ENCODE results near the gene MYOG.

MYOG gene

DNA sequence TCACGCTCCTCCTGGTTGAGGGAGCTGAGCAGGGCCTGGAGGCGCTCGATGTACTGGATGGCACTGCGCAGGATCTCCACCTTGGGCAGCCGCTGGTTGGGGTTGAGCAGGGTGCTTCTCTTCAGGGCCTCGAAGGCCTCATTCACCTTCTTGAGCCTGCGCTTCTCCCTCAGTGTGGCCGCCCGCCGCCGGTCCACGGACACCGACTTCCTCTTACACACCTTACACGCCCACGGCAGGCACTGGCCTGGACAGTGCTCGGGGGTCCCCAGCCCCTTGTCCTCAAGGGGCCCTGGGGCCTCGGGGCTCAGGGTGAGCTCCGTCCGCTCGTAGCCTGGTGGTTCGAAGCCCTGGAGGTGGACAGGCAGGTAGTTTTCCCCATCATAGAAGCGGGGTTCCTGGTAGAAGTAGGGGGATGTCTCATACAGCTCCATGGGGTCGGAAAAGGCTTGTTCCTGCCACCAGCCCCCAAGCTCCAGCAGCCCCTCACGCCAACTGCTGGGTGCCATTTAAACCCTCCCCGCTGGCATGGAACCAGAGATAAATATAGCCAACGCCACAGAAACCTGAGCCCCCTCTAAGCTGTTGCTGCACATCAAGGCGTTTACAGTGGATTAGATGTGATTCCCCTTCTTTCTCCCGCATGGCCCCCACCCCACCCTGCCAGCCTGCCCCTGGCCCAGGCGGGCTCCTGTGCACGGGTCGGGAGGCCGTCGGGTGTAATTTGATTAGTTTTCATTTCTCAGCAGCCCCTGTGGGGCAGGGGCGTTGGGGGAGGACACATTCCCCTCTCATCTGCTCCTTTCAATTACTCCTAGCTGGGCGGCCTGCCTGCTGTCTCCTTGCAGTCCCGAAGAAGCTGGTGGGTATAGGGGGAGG lies at the start of gene MYOG:
Gene MYOG (minus strand): TSS at position 485 of the 879 bp plus-strand sequence. CDS start 51 bp downstream, at position 434.
- DNase-seq = peak; percentile 46

DNA sequence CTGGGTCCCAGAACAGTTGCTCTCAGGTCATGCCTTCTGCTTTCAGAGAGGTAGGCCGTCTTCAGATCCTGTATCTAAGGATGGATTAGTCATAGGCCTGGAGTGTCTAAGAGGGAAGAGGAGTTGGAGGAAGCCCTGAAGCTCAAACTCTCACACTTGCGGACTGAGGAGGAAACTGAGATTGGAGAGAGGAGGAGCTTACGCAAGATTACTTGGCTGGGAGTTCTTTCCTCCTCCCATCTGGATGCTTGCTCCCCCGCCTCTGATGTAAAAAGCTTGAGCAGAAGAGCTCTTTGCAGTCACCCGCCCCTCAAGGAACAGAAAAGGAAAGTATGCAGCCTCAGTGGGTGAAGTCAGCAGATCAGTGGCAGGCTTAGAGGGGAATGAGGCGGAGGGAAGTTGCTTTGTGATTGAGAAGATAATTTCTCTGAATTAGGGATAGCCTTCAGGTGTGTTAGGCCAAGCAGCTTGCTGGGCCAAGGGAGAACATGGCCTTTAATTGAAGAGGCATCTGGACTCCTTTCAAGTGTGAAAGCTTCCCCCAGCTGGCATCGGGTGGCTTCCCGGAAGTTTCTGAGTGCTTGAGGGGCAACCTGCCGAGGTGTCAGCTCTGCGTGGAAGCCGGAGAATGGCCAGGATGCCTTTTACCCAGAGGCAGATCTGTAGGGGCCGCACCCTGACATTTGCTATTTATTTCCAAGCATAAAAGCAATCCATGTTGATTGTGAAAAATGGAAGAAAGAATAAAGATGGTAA lies 48.3 kb upstream of the MYOG start:
- DNase-seq = no peak

DNA sequence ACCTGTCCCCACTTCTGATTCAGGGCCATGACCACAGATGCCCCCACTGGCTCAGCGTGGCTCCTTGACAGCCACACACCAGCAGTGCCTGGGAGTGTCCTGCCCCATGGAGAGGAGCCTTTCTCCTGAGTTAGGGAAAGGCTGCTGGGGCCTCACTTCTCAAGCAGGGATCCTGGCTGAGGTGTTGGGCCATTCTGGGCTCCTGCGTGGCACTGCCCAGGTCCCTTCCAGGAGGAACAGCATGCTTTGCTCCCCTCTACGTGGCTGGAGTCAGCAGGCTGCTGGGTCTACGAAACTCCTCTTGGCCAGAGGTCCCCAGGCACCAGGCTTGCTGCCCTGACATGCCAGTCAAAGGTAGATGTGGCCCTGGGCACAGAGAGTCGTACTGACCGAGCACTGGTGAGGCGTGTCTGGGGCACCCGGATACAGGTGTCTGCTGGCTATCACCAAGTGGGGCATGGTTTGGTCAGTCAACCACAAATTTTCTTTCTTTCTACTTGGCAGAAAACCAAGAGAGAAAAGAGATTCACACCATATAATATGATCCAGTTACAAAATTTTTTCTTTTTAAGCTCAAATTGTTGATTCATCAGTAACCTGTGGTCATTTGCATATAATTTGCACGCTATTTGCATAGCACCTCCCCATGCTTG lies 45.9 kb upstream of the MYOG start:
- DNase-seq = no peak

DNA sequence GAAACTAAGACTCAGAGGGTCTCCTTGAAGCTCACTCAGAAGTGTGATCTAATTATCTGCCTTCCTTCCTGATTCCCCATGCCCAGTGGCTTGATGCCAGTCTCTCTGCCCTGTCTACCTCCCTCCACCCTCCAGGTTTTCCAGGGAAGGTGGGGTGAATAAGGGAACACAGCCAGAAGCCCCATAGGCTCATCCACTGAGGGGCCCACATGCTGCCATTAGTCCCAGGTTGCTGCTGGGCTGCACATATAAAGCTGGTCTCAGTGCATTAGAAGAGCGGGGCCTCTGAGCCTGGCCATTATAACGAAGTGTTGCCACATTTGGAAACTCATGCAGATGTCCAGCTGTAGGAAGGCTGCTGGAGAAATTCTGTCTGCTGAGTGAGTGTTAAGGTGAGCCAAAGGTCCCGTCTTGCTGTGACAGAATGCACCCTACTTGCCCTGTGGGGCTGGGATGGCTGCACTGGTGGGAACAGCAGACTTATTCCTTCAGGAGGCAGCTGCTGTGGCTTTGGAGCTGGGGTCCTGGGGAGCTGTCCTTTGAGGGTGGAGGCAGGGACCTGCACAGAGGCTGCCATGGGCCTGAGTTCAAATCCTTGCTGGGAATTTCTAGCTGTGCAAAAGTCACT lies 44.7 kb upstream of the MYOG start:
- DNase-seq = no peak

DNA sequence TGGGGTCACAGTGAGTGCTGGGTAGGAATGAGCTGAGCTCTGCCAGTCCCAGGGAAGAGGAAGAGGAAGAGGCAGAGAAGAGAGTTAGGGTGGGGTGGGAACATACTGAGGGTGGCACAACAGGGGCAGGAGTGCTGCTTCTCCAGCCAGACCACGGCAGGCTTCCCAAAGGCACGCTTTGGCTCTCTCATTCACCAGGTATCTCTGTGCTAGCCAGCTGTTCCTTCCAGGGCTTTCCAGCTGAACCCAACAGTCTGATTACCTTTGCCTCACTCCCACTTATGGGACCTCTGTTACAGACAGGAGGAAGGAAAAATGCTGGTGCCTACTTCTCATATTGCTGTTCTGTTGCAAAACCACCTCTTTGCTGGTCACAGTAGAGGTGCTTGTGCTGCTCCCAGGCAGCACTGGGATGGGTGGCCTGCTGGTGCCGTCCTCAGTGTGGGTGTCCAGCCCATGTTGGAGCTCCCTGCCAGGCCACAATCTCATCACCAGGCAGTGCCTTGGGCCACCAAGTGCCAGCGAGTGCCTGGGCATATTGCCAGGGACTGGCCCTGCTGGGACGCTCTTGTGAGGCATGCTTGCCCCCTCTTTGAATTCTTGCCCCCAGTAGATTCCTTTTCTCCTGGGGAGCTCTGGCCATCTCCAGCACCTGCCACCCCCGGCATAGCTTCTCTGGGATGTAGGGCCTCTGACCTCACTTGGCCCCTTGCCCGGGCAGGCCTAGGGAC lies 43.9 kb upstream of the MYOG start:
- DNase-seq = no peak

DNA sequence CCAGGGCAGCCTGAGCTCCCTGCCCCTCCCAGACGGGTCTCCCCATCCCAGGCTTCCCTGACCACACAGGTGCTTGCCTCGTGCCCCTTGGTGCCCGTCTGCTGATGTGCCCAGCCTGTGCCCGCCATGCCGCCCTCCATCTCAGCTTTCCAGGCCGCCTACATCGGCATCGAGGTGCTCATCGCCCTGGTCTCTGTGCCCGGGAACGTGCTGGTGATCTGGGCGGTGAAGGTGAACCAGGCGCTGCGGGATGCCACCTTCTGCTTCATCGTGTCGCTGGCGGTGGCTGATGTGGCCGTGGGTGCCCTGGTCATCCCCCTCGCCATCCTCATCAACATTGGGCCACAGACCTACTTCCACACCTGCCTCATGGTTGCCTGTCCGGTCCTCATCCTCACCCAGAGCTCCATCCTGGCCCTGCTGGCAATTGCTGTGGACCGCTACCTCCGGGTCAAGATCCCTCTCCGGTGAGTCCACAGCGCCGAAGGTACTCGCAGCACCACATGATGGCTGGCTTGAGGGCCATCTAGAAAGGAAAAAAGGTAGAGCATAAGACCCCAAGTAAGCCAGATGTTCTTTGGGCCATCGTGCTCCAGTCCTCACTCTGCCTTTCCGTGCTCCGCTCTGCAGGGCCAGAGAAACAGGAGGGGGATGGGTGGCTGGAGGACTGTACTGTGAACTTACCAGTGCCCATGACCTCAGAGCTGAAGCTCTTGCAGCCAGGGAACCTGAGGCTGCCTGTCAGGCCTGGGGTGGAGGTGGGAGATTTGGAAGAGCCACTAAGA lies 43.1 kb upstream of the MYOG start:
- no peak for DNase-seq

DNA sequence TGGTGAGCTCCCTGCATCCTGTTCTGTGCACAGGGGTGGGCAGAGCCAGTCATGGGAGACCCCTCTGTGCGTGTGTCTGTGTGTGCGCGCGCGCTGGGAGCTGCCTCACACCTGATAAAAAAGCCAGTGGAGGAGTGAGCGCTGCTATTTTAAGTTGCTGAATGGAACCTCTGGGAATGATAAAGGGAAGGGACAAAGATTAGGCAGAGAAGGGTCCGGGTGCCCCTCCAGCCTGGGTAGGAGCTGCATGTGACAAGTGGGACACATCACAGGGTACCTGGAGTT lies 42.6 kb upstream of the MYOG start:
- DNase-seq = peak; percentile 36

DNA sequence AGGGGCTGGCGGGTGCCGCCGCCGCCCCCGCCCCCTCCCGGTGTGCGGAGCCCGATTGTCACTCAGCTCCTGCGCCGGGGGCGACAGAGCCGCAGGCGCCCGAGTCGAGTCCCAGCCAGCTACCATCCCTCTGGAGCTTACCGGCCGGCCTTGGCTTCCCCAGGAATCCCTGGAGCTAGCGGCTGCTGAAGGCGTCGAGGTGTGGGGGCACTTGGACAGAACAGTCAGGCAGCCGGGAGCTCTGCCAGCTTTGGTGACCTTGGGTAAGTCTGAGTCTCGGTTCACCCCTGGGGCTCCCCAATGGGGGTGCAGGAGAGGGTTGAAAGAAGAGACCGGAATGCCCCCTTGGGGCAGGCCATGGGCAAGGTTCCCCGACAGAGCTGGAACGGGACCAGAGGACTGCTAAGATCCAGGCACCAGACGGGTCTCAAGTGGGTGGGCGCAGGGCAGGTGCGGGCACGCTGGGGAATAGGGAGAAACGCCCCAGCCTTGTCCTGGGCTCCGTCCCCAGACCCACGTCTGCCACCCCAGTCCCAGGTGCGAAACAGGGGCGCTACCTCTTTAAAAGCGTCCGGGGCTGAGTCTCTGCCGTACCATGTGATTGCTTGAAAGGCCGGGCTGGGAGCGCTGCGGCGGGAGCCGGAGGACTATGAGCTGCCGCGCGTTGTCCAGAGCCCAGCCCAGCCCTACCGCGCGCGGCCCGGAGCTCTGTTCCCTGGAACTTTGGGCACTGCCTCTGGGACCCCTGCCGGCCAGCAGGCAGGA lies 42.0 kb upstream of the MYOG start, which contains the start of gene ADORA1:
Gene ADORA1 (plus strand): TSS at position 61 of the 765 bp plus-strand sequence. CDS start 1,116 bp downstream, outside the sequence.
- DNase-seq = peak; percentile 64

DNA sequence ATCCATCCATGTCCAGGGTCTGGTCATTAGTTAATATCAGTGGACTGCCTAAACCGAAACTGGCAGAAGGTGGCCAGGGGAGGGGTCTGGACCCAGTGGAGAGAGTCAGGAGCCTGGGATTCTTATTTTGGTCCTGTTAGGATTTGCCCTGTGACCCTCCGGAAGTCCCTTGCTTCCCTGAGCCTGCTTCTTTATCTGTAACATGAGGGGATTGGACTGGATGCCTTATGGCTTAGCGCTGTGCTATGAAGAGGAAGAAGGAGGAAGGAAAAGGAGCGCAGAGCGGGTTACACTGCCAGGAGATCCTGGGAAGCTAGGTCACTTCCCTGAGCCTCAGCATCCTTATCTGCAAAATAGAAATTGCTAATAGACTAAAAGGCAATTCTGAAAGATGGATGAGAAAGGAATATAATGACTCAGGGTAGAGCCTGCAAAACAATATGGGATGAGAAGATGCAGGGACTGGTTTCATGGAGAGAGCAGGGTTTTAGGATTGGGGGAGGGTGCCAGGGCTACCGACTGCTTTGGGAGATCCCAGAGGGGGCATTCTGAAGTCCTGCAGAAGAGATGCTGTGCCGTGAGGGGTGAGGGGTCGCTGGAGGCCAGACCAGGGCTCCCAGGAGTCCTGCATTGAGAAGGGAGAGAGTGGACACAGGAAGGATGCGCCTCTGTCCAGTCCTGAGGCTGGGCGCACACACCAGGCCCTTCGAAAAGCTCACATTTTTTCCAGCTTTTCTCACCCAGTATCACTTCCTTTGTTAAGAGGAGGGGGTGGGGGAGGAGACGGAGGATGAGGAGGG lies 41.3 kb upstream of the MYOG start:
- DNase-seq = peak; percentile 64

DNA sequence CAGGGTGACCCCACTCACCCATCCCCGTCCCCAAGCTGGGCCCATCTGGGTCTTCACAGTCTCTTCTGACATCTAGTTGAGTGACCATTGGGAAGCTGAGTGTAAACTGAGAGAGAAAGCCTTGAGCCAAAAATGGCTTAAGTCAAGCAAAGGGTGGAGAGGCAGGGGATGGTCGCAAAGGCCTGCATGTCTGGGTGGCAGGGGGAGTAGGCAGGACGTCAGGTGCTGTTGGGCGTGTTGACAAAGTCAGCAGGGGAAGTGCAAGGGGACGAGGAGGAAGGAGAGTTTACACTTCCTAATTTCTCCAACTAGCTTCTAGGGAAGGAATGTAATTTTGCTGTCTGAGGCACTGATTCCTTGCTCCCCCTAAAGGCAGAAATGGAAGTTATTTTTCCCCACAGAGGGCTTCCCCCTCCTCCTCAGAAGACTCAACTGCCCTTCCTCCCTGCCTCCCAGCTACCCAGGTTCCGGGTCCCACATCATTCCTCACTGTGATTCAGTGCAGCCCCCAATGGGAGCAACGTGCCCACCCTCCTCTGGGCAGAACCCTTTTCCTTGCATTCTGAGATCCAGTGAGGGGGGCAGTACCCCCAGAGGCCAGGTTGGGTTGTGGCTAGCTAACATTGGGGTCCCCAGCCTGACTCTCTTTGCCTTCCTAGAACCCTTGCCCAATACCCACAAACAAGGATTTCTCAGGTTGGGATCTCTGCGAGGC lies 40.5 kb upstream of the MYOG start:
- peak; percentile 58 for DNase-seq

DNA sequence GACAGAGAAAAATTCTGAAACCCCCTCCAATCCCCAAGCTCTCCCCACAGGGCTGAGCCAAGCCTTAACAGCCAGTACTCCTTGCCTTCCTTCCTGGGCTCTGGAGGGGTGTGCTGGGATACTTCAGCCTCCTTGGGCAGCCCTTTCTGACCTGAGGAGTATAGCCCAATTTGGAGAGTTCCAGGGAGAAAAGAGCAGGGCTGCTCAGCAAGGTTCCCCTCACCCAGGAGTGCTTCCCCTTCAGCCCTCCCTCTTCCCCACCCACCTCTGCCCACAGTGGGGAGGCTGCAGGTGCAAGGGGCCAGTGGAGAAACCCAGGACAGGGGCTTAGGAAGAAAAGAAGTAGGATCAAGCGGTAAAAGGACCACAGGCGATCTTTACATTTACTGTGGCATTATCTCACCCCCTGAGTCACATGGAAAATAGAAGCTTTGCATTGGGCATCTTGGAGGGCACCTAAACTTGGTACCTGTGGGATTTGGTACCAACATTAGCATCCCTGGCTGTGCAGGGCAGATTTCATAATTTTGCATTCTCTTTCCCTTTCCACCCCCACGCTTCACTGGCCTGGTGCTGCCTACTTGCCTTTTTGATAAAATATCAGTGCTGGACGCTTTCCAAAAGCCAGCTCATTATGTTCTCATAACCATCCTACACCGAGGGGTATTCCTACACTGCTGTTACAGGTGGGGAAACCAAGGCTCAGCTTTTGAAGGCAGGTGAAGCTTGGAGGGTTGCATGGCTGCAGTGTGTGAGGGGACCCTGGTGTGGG lies 38.9 kb upstream of the MYOG start:
- DNase-seq = peak; percentile 39

DNA sequence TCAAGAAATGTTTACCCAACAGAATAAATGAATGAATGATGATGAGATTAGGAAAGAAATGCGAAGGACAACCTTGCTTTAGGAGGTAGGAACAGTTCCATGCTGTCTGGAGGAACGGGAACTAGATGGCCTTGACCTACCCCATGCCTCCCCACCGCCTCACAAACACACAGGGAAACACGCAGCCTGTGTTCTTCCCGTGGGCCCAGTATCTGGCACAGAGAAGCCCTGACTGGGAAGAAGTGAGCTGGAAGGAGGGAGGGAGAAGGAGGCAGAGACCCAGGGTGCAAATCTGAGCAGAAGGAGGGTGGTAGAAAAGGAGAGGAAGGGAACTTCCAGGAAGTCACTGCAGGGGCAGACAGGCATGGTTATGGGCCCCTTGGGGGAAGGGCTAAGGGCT lies 38.2 kb upstream of the MYOG start:
- no peak for DNase-seq

DNA sequence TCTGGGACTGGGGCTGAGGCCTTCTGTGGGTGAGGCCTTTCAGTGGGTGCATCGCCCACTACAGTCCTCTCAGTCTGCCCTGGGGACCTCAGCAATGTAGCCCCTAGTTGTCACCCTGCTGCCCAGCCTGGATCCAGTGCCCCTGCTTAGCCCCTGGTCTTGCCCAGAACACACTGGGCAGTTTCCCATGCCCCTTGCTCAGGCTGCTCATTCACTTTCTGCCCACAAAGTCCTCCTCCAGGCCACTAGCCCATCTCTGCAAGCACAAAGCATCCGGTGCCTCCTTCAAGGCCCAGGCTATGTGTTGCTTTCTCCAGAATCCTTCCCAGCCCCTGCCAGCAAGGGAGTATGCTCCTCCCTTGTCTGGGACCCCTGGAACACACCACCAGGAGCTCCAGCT lies 36.3 kb upstream of the MYOG start:
- no peak for DNase-seq

DNA sequence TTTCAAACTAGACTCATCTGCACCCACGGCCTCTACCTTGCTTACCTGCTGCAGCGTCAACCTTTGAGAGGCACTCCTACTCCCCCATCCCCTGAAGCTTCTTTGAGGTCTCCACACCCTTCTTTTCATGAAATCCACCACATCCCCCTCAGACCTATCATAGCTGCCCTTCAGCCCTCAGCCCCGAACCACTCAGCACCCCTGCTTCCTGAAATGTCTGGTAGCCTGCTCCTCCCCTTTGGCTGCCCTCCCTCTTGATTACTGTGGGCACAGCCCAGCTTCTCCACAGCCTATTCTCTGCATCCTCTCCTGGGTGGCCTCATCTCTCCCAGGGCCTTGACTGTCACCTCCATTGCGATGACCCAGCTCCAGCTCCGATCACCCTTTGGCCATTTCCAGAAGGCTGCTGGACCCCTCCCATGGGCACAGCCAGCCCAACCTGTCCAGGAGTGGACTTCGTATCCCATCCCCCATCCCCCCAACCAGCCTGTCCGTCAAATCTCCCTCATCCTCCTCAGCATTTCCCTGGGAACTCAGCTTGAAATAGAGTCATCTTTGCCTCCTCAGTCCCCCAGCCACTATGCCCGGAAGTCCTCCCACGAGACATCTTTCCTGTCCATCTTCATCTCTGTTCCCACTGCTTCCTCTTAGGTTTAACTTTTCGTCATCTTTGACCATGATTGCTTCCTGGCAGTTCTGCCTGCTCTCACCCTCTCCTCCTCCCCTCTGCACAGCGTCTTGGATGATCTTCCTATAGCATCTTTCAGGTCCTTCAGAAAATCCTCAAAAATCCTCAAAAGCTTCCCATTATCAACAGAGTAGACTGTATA lies 35.6 kb upstream of the MYOG start:
- no peak for DNase-seq

DNA sequence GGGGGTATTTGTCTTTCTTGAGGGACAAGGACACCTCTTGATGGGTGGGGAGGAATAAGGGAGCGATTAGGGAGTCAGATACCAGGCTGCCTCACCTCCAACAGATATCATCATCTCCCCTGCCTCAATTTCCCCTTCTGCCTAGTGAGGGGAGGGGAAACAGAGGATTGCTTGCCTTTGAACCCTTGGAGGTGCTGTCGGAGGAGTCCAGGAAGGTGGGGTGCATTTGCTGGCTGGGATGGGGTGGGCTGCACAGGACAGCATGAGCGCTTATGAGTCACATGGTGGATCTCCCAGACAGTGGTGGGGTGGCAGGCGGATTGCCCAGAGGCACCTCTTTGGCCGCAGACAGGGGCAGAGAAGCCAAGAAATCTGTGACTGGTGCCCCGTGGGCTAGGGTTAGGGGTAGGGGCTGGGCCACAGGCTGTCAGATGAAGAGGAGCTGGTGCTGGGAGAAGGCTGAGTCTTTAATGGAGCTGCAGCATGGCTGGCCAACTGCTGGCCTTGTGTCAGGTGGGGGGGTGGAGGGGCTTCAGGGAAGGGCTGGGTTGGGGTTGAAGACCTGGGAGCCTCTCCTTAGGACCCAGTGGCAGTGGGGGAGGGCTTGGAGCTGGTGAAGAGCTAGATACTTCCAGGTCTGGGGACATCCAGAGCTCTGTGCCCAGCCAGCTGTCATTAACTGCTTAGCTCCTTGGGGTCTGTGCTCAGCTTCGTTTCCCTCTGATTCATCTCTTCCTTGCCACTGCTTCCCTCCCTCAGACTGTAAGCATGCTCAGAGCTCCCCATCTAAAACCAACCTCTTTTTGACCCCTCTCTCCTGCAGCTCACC lies 34.7 kb upstream of the MYOG start:
- DNase-seq = no peak
